T-helper 9 cell (primary cell): ENCODE measurements around the gene ZFAND3.
"Not testable (repeated sequence)": the region's sequence is repeated elsewhere in the genome, so short reads cannot be mapped to it uniquely, and the experiment has no call there.

Source experiments
- DNase-seq: peaks from one replicate; pipeline ENCODE4 v3.0.0-alpha.2; 2020

Gene ZFAND3

GRCh38 chr6:38103921-38104320 is 284.4 kb downstream of the ZFAND3 start:
- DNase-seq, result no peak

DNA sequence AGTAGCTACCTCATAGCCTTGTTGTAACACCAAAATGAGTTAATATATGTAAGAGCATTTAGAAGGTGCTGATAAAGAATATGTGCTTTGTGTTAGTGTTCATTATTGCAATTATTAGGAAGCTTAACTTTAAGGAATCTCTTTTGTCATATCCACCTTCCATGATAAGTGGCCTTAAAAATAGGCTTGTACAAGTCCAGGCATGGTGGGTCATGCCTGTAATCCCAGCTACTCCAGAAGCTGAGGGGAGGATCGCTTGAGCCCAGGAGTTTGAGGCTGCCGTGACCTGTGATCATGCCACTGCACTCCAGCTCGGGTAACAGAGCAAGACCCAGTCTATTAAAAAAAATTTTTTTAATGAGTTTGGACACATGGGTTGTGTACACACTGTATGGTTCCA is 285.5 kb downstream of the ZFAND3 start:
- DNase-seq, result no peak

- DNase-seq, result no peak
Observed at GRCh38 chr6:38107073-38107472, 287.5 kb downstream of the ZFAND3 start.

GRCh38 chr6:38110481-38110971 is 291.0 kb downstream of the ZFAND3 start:
- no peak for DNase-seq

- no peak for DNase-seq
Observed at GRCh38 chr6:38112181-38112580, 292.7 kb downstream of the ZFAND3 start.

DNA sequence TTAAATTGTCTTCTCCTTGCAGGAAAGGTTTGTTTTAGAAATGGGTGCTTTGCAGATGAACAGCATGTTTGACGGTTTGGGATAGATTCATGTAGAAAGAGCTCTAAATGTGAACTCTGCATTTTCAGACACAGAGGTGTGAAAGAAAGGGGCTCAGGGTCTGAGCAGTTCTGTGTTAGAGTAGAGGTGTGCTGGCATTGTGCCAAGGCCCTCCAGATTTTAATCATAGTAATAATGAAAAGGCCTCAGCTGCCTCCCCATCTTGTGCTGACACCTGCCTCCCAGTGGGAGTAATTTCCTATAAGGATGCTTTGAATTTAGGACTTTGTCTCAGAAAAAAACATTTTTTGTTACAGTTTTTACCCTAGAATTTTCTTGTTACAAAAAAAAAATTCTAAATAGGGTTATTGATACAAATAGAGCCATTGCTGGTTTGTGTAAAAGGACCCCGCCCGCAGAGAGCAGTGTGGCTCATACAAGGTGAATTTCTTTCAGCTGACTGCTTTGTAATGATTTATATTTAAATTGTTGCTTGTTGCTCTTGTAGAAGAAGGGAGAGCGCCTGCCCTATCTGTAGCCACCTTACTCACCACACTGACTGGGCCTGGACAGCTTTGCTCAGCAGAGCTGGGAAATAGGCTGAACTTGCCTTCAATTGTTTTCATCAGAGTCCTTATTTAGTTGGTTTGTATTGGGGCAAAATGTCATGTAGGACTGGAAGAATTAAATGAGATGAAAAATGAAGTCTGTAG is 294.5 kb downstream of the ZFAND3 start:
- no peak for DNase-seq

GRCh38 chr6:38114976-38115625 is 295.6 kb downstream of the ZFAND3 start:
- DNase-seq, result no peak

- DNase-seq, result no peak
Observed at GRCh38 chr6:38115626-38116008, 296.1 kb downstream of the ZFAND3 start.

DNA sequence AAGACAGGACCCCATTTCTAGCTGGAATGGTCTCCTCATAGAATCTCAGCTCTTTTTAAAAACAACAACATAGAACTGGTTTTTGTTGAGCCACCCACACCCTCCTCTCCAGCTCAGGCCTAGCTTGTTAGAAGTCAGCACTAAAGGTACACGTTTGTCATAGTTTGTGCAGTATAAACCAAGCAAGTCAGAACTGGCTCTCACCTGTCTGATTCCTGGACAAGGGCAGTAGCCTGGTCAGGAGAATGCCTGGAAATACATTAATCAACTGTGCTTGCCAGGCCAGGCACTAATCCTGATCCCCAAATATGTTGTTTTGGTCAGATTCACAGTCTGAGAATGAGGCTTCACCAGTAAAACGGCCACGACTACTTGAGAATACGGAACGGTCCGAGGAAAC is 296.7 kb downstream of the ZFAND3 start:
- DNase-seq, result no peak

GRCh38 chr6:38117281-38117680 is 297.8 kb downstream of the ZFAND3 start:
- no peak for DNase-seq

DNA sequence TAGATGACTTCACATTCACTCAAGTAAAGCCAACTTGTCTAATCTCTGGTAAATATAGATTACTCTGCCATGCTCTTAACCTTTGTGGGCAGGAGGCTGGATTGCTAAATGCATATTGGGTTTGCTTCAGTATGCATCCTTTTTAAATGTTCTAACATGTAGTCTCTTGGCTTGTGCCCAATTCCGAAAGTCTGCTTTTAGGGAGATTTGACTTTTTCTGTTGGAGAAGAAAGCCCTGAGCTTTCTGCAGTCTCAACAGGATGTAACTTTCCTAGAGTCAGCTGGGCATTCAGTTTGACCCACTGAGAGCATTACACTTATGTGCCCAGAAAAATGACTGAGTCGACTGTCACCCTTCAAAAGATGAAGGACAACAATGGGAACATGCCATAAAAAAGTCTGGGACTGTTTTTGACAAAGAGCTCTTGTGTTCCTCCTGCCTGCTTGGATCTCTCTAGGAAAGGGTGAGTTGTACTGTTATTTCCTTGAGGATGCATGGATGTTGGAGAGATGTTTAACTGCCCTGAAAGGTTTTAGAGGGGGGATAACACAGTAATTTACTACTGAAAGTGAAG is 299.4 kb downstream of the ZFAND3 start:
- no peak for DNase-seq

- DNase-seq, result no peak
Observed at GRCh38 chr6:38119516-38119915, 300.0 kb downstream of the ZFAND3 start.

DNA sequence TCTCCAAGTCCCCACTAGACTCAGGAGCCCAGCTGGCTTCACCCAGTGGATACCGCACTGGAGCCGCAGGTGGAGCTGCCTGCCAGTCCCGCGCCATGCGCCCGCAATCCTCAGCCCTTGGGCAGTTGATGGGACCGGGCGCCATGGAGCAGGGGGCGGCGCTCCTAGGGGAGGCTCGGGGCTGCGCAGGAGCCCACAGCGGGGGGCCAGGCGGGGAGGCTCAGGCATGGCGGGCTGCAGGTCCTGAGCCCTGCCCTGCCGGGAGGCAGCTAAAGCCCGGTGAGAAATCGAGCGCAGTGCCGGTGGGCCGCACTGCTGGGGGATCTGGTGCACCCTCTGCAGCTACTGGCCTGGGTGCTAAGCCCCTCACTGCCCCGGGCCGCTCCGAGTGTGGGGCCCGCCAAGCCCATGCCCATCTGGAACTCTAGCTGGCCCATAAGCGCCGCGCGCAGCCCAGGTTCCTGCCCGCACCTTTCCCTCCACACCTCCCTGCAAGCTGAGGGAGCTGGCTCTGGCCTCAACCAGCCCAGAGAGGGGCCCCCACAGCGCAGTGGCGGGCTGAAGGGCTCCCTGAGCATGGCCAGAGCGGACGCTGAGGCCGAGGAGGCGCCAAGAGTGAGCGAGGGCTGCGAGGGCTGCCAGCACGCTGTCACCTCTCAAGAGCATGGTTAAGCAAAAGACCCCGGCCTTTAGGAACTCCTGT is 304.8 kb downstream of the ZFAND3 start:
- not testable (repeated sequence) for DNase-seq

- DNase-seq, result no peak
Observed at GRCh38 chr6:38127284-38127683, 307.8 kb downstream of the ZFAND3 start.

GRCh38 chr6:38131527-38131965 is 312.0 kb downstream of the ZFAND3 start:
- DNase-seq, result no peak

DNA sequence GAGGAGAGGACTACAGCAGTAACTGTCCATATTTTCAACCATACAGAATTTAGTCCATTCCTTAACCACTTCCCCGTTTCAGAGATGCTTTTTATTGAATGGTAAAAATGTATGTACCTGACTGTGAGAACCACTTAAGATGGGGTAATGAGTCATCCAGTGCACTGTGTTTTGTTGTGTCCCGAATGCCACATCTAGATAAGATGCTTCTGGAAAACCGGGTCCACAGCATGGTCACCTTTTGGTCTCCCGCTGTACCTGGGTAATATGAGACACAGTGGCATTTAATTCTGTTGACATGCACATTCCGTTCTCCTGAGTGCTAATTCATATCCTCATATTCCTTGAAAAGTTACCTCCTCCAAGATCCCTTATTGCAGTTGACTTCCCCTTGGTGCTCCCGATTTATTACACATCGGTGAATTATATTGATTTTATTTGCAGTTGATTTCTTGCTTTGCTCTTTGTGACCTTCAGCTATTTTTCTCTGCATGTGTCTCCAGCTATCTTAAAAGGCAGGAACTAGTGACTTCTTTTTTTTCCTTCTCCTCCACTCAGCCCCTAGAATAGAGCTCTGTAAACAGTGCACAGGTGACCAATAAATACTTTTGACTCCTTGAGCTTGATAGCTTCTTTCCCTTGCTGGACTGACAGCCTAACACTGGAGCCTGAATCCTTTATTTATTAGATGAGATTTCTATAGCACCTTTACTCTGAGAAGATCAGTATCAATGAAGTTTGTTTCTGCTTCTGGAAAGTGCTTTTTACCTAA is 314.6 kb downstream of the ZFAND3 start:
- no peak for DNase-seq

GRCh38 chr6:38134704-38135088 is 315.2 kb downstream of the ZFAND3 start:
- DNase-seq, result no peak

DNA sequence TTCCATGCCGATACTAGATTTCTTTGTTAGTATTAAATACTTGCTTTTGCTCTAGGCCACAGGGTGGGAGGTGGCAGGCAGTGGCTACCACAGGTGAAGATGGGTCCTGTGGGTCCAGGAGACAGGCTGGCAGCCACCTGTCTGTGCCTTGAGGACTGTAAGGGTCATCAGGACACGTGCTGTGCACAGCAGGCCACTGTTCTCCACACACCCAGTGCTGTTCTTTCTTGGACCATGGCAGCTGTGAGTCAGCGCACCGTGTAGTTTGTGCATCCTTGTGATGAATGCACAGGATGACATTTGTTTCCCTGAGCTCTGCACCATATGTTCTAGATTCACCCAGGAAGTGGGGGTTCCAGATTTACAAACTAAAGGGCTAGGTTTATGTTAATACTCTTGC is 317.0 kb downstream of the ZFAND3 start:
- no peak for DNase-seq

DNA sequence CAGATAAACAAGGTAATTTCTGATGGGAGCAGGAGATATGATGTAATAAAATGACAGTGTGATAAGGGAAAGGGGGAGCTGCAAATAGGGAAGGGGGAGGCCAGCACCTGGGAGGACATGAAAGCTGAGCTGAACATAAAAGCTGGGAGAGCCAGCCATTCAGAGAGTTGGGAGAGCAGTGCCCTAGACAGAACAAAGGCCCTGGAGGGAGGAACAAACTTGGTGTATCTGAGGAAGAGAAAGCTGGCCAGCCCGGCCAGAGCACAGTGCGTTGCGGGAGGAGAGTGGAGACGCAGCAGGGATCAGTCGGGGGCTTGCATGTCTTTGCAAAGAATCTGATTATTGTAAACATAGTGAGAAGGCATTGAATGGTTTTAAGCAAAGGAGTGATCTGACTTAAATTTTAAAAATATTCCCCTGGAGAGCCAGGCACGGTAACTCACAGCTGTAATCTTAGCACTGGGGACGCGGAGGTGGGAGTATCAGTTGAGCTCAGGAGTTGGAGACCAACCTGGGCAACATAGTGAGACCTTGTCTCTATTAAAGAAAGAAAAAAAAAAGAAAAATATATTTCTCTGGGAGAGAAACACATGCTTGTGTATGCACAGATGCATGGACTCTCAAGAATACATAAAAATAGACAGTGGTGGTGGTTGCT is 318.2 kb downstream of the ZFAND3 start:
- no peak for DNase-seq

DNA sequence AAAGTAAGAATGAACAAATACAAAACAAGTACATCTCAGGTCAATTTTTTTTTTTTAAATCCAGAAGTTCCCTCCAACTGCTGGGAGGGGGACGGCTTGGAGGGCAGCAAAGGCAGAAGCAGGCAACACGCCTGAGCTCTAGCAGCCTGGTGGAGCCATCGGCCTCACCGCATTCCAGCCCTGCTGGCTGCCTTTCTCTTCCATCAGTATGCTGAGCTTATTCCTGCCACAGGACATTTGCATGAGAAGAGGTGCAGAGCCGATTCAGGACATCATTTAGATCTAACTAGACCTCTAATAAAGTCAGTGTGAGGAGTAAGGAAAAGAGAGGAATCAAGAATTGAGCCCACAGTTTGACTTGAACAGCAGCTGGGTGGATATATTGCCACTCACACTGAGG is 318.8 kb downstream of the ZFAND3 start:
- DNase-seq, result no peak

- DNase-seq, result no peak
Observed at GRCh38 chr6:38141085-38141484, 321.6 kb downstream of the ZFAND3 start.

- no peak for DNase-seq
Observed at GRCh38 chr6:38141716-38142115, 322.2 kb downstream of the ZFAND3 start.
